SH-SY5Y (cell line): ENCODE results near the gene RMND1.

Experiments
- GATA2 ChIP-seq: IDR thresholded peaks from 2 replicates; pipeline ENCODE4 v1.6.1; 2011; ENCODE audit warnings: mild to moderate bottlenecking, low read depth, low read length
- GATA3 ChIP-seq: IDR thresholded peaks from 2 replicates; pipeline ENCODE4 v1.6.1; 2011; ENCODE audit warnings: low read depth, mild to moderate bottlenecking, low read length, moderate library complexity

DNA sequence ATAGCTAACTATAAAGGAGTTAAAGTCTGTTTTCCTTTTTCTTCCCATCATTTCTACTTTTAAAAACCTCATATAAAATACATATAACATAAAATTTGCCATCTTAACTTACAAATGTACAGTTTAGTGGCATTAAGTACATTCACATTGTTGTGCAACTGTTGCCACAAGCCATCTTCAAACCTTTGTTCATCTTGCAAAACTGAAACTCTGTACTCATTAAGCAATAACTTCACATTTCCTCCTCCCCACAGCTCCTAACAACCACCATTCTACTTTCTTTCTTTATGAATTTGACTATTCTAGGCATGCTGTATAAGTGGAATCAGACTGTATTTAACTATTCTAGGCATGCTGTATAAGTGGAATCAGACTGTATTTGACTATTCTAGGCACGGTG is 46.4 kb upstream of the RMND1 start:
- no peak for TF ChIP-seq GATA3
- TF ChIP-seq GATA2 = no peak
